Hepatocyte (in vitro differentiated cells): ENCODE data around the gene TMEM8B. TPM values are rescaled to one million over a fixed set of nuclear protein-coding genes. Genes with fewer than 3 reads are reported as not detected.

Source experiments
- DNase-seq: peaks from one replicate; pipeline ENCODE4 v3.0.0-alpha.2; 2016; ENCODE audit warnings: low spot score
- H2AFZ ChIP-seq: fragments of 200-600 bp; sonication (generic); 2 replicates; pipeline ENCODE4 v1.6.0; 2016; ENCODE audit warnings: antibody characterized with exemption, mild to moderate bottlenecking
- H3K27ac ChIP-seq: fragments of 200-600 bp; sonication (generic); 2 replicates; pipeline ENCODE4 v1.5.1; 2016; ENCODE audit warnings: mild to moderate bottlenecking
- H3K27me3 ChIP-seq: fragments of 200-600 bp; sonication (generic); 2 replicates; pipeline ENCODE4 v1.6.1; 2016
- H3K36me3 ChIP-seq: fragments of 200-600 bp; sonication (generic); replicated peaks from 2 replicates; pipeline ENCODE4 v1.5.1; 2016; ENCODE audit warnings: low read depth; ENCODE audit not compliant: insufficient read depth
- H3K4me1 ChIP-seq: fragments of 200-600 bp; sonication (generic); 2 replicates; pipeline ENCODE4 v1.5.1; 2016; ENCODE audit warnings: mild to moderate bottlenecking, moderate library complexity; ENCODE audit not compliant: insufficient read depth
- H3K4me2 ChIP-seq: fragments of 200-600 bp; sonication (generic); 2 replicates; pipeline ENCODE4 v1.6.0; 2016
- H3K4me3 ChIP-seq: fragments of 200-600 bp; sonication (generic); 2 replicates; pipeline ENCODE4 v1.5.1; 2016; ENCODE audit warnings: mild to moderate bottlenecking
- H3K79me2 ChIP-seq: fragments of 200-600 bp; sonication (generic); 2 replicates; pipeline ENCODE4 v1.6.0; 2017; ENCODE audit warnings: mild to moderate bottlenecking
- H3K9me2 ChIP-seq: fragments of 200-600 bp; sonication (generic); replicated peaks from 2 replicates; pipeline ENCODE4 v1.6.0; 2017; ENCODE audit warnings: mild to moderate bottlenecking; ENCODE audit not compliant: insufficient read depth
- H3K9me3 ChIP-seq: fragments of 200-600 bp; sonication (generic); 2 replicates; pipeline ENCODE4 v1.5.1; 2016; ENCODE audit warnings: low read depth, mild to moderate bottlenecking
- H4K20me1 ChIP-seq: fragments of 200-600 bp; sonication (generic); 2 replicates; pipeline ENCODE4 v1.6.0; 2016; ENCODE audit warnings: mild to moderate bottlenecking; ENCODE audit not compliant: insufficient read depth, poor library complexity, severe bottlenecking
- CTCF ChIP-seq: fragments of 200-600 bp; sonication (generic); IDR thresholded peaks from 2 replicates; pipeline ENCODE4 v1.5.1; 2016; ENCODE audit warnings: antibody characterized with exemption, mild to moderate bottlenecking; ENCODE audit not compliant: poor library complexity
- EZH2 ChIP-seq: fragments of 200-600 bp; sonication (generic); IDR thresholded peaks from 2 replicates; pipeline ENCODE4 v1.6.1; 2016; ENCODE audit warnings: antibody characterized with exemption, mild to moderate bottlenecking, borderline replicate concordance
- EZH2phosphoT487 ChIP-seq: fragments of 200-600 bp; sonication (generic); IDR thresholded peaks from one replicate; pipeline ENCODE4 v1.6.1; 2018; ENCODE audit warnings: antibody characterized with exemption, mild to moderate bottlenecking, low read depth, moderate library complexity; ENCODE audit not compliant: unreplicated experiment, severe bottlenecking
- WGBS: methylation state at CpG from one replicate; pipeline ENCODE4 v1.1.6; 2016; ENCODE audit warnings: low lambda C conversion rate; ENCODE audit errors: missing lambda C conversion rate; 5-methylcytosine and 5-hydroxymethylcytosine counted together
- polyA plus RNA-seq: library from polyadenylated mRNA; unstranded; fragments of >200 nt; fragmentation: Nextera tagmentation; extraction: Ambion mirVana; gene quantifications from 2 replicates; pipeline ENCODE4 v1.2.1, GENCODE V29; 2016
- total RNA-seq: library from RNA; depleted of rRNA; stranded (reverse); fragments of >200 nt; gene quantifications from 2 replicates; pipeline ENCODE4 v1.2.3, GENCODE V29; 2014

TMEM8B gene
- total and polyA plus RNA-seq, 2 experiments from 2014 or later = 12.3 to 13.4 TPM

GRCh38 chr9:35835766-35836165, 6.7 kb downstream of the TMEM8B start:
- H3K4me1 ChIP-seq = peaks cover 39% of the 10 kb centered on the region
- WGBS = 75% methylated on average over 2 of the region's 2 CpGs

GRCh38 chr9:35836595-35836994, 7.6 kb downstream of the TMEM8B start:
- H3K4me3 ChIP-seq = no peak overlapping the region
- H3K9me3 ChIP-seq = no peaks in the 10 kb centered on the region
- no peaks in the 10 kb centered on the region for H3K36me3 ChIP-seq
- peaks cover 38% of the 10 kb centered on the region for H3K4me1 ChIP-seq
- no peak overlapping the region for H3K4me2 ChIP-seq
- peaks cover 16% of the 10 kb centered on the region for H3K79me2 ChIP-seq
- no peak for DNase-seq
- 96% methylated on average over 5 of the region's 5 CpGs for WGBS
- H3K9me2 ChIP-seq = no peaks in the 10 kb centered on the region
- TF ChIP-seq EZH2phosphoT487 = no peak
- no peak for TF ChIP-seq EZH2
- no peak for TF ChIP-seq CTCF
- H2AFZ ChIP-seq = no peak overlapping the region
- H4K20me1 ChIP-seq = no peaks in the 10 kb centered on the region
- no peaks in the 10 kb centered on the region for H3K27me3 ChIP-seq
- peak overlapping the region; percentile 6 for H3K27ac ChIP-seq

More at GRCh38 chr9:35835766-35836165, 6.7 kb downstream of the TMEM8B start:
- Histone ChIP-seq H3K4me3 (no peak overlapping the region), H3K79me2 (peaks cover 23% of the 10 kb centered on the region), H3K9me3 (no peaks in the 10 kb centered on the region), H3K36me3 (no peaks in the 10 kb centered on the region), H3K27me3 (no peaks in the 10 kb centered on the region), H3K4me2 (no peak overlapping the region), H4K20me1 (no peaks in the 10 kb centered on the region), H2AFZ (no peak overlapping the region), H3K27ac (peak overlapping the region; percentile 6), H3K9me2 (no peaks in the 10 kb centered on the region)
- no peak for DNase-seq
- TF ChIP-seq CTCF (no peak), EZH2 (no peak), EZH2phosphoT487 (no peak)

GRCh38 chr9:35839926-35840325, 10.9 kb downstream of the TMEM8B start:
- Histone ChIP-seq H3K27ac (no peak overlapping the region), H3K36me3 (no peaks in the 10 kb centered on the region), H3K4me3 (no peak overlapping the region), H3K4me2 (no peak overlapping the region), H3K79me2 (peaks cover 3% of the 10 kb centered on the region), H3K27me3 (no peaks in the 10 kb centered on the region), H3K9me2 (no peaks in the 10 kb centered on the region), H3K4me1 (peaks cover 23% of the 10 kb centered on the region), H3K9me3 (no peaks in the 10 kb centered on the region), H4K20me1 (no peaks in the 10 kb centered on the region), H2AFZ (no peak overlapping the region)
- TF ChIP-seq EZH2phosphoT487 = no peak
- TF ChIP-seq CTCF = no peak
- no peak for DNase-seq
- 92% methylated on average over 5 of the region's 5 CpGs for WGBS
